Esophagus squamous epithelium (tissue), 4 donors: ENCODE measurements around the gene ICE2.

Experiments used
- POLR2A ChIP-seq, 4 donors: fragments of 450-650 bp; IDR thresholded peaks; one replicate each; pipeline ENCODE4 v1.6.1; 2017; ENCODE audit warnings: antibody characterized with exemption in 4 of 4, mild to moderate bottlenecking in 4 of 4, moderate library complexity in 3 of 4
- TF ChIP-seq, protein P1 (sequence below), 6 experiments: fragments of 450-650 bp in 4 of 6; fragments of 200-600 bp in 2 of 6; sonication (generic) in 2 of 6; IDR thresholded peaks; one replicate each; pipeline ENCODE4 v1.5.1; 2016 to 2019; ENCODE audit warnings: antibody characterized with exemption in 6 of 6, mild to moderate bottlenecking in 4 of 6, moderate library complexity in 4 of 6

DNA sequence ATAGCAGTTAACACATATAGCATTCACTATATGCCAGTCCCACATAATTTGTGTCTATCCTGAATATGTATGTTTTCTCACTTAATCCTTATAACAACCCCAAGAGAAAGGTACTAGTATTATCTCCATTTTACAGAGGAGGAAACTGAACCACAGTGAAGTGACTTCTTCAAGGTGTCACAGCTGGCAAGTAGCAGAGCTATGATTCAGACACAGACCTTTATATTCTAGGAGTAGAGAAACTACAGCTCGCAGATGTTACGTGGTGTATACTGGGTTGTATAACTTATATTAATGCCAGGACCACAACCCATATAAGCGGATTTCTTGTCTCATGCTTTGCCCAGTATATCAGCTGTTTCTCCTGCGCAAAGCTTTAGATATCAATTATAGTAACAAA, 29.5 kb upstream of the ICE2 start:
- no peak for TF ChIP-seq POLR2A (IDR thresholded peaks at IDR 0.05)
- TF ChIP-seq, protein P1, sequence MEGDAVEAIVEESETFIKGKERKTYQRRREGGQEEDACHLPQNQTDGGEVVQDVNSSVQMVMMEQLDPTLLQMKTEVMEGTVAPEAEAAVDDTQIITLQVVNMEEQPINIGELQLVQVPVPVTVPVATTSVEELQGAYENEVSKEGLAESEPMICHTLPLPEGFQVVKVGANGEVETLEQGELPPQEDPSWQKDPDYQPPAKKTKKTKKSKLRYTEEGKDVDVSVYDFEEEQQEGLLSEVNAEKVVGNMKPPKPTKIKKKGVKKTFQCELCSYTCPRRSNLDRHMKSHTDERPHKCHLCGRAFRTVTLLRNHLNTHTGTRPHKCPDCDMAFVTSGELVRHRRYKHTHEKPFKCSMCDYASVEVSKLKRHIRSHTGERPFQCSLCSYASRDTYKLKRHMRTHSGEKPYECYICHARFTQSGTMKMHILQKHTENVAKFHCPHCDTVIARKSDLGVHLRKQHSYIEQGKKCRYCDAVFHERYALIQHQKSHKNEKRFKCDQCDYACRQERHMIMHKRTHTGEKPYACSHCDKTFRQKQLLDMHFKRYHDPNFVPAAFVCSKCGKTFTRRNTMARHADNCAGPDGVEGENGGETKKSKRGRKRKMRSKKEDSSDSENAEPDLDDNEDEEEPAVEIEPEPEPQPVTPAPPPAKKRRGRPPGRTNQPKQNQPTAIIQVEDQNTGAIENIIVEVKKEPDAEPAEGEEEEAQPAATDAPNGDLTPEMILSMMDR (IDR thresholded peaks at IDR 0.05): no peak
